Measurements from ENCODE around the gene UBE2G2. TPM values are rescaled to one million over a fixed set of nuclear protein-coding genes. Genes with fewer than 3 reads are reported as not detected.

The UBE2G2 gene
- total RNA-seq, 3 donors from 2014 or later: 84.8 to 128 (median 99.2) TPM

GRCh38 chr21:44844256-44844655 lies 42.6 kb upstream of the UBE2G2 start:
- H3K4me3 ChIP-seq: no peak overlapping the region
- DNase-seq (ENCODE audit: low spot score in 2 of 2): peak in 1 of 2 donors; percentile 39

DNA sequence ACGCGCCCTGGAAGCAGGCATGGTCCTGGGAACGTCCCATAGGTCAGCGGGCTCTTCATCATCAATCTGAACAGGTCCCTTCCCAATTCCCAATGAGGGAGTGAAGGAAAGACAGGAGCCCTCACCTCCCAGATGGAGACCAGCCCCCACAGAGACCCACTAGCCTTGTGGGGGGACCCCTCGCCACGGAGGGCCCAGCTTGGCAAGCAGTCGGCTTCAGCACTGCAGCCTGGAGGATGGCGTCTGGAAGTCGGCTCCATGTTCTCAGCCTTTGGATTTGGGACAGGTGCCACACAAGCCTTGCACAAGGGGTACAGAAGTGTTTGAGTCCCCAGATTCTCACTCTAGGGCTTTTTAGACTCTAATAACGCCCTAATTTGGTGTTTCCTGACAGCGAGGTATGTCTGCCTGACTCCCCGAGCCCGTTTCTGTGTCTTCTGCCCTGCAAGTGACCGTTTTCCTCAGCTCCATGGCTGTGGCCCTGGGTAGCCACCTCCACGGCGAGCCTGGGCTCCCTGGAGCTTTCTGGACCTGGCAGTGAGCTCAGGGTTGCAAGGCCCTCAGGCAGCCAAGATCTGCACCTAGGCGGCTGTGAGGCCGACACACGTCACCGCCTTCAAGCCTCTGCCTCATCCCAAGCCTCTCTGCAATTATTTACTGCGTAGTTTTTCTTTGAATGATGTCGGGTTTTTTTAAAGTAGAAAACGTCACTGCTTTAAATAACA lies 41.3 kb upstream of the UBE2G2 start:
- no peaks in the 10 kb centered on the region for H3K27me3 ChIP-seq
- peak in 1 of 2 donors; percentile 41 for DNase-seq (ENCODE audit: low spot score in 2 of 2)
- H3K9me3 ChIP-seq: no peaks in the 10 kb centered on the region
- H3K36me3 ChIP-seq: no peaks in the 10 kb centered on the region
- H3K27ac ChIP-seq: no peak overlapping the region
- peaks cover 9% of the 10 kb centered on the region in 2 donors for H3K4me1 ChIP-seq
- TF ChIP-seq POLR2AphosphoS5 (IDR thresholded peaks at IDR 0.05): no peak
- TF ChIP-seq, protein P1, sequence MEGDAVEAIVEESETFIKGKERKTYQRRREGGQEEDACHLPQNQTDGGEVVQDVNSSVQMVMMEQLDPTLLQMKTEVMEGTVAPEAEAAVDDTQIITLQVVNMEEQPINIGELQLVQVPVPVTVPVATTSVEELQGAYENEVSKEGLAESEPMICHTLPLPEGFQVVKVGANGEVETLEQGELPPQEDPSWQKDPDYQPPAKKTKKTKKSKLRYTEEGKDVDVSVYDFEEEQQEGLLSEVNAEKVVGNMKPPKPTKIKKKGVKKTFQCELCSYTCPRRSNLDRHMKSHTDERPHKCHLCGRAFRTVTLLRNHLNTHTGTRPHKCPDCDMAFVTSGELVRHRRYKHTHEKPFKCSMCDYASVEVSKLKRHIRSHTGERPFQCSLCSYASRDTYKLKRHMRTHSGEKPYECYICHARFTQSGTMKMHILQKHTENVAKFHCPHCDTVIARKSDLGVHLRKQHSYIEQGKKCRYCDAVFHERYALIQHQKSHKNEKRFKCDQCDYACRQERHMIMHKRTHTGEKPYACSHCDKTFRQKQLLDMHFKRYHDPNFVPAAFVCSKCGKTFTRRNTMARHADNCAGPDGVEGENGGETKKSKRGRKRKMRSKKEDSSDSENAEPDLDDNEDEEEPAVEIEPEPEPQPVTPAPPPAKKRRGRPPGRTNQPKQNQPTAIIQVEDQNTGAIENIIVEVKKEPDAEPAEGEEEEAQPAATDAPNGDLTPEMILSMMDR (IDR thresholded peaks at IDR 0.05): no peak
- no peak for TF ChIP-seq POLR2A (IDR thresholded peaks at IDR 0.05)
- H3K4me3 ChIP-seq: no peak overlapping the region
- intact Hi-C loops (cut with DNase I; ENCODE audit: low total_unique reads): no loop called here

More at GRCh38 chr21:44844256-44844655, 42.6 kb upstream of the UBE2G2 start:
- Histone ChIP-seq H3K27ac (no peak overlapping the region), H3K4me1 (peaks cover 9% of the 10 kb centered on the region in 2 donors), H3K36me3 (peaks cover 3% of the 10 kb centered on the region), H3K27me3 (no peaks in the 10 kb centered on the region), H3K9me3 (no peaks in the 10 kb centered on the region)
- intact Hi-C loops (cut with DNase I; ENCODE audit: low total_unique reads): no loop called here
- TF ChIP-seq POLR2AphosphoS5 (IDR thresholded peaks at IDR 0.05): no peak
- TF ChIP-seq, protein P1 (IDR thresholded peaks at IDR 0.05): no peak
- no peak for TF ChIP-seq POLR2A (IDR thresholded peaks at IDR 0.05)

DNA sequence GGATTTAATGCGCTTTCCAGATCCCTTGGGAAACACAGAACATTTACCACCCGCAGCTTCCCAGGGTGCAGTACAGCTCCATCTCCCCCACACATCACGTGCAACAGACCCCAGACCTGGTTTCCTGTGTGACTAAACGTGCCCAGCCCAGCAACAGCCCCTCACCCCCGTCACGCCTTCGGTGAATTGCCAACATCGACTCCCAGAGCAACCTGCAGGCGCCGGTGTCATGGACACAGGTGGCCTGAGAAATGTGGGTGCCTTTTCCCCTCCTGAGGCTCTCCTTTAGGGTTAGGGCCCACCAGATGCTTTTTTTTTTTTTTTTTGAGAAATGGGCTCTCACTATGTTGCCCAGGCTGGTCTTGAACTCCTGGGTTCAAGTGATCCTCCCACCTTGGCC lies 40.5 kb upstream of the UBE2G2 start:
- no peaks in the 10 kb centered on the region for H3K9me3 ChIP-seq
- peak in 1 of 2 donors; percentile 34 for DNase-seq (ENCODE audit: low spot score in 2 of 2)
- no peaks in the 10 kb centered on the region for H3K36me3 ChIP-seq
- no peak overlapping the region for H3K27ac ChIP-seq
- H3K27me3 ChIP-seq: no peaks in the 10 kb centered on the region
- peaks cover 9% of the 10 kb centered on the region in 2 donors for H3K4me1 ChIP-seq
- TF ChIP-seq, protein P1 (IDR thresholded peaks at IDR 0.05): no peak
- TF ChIP-seq POLR2A (IDR thresholded peaks at IDR 0.05): no peak
- no peak for TF ChIP-seq POLR2AphosphoS5 (IDR thresholded peaks at IDR 0.05)
- intact Hi-C loops (cut with DNase I; ENCODE audit: low total_unique reads): no loop called here
- H3K4me3 ChIP-seq: no peak overlapping the region

DNA sequence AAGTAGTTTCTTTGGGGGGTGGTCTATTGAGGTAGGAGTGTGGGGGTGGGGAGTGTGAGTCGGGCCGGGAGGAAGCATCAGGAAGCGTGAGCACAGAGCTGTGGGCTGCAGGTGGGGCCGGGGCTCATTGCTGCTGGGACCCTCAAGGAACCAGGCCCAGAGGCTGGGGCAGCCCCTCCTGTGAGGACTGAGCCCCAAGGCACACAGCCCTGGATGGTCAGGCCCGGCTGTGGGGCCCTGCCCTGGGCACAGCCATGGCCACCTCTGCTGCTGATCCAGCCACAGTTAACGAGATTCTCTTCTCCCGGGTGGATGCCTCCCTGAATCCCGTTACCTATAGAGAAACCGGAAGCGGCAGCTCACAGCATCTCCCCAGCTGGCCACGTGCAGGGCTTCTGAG lies 39.2 kb upstream of the UBE2G2 start:
- no peak overlapping the region for H3K27ac ChIP-seq
- DNase-seq (ENCODE audit: low spot score in 2 of 2): peak in 1 of 2 donors; percentile 24
- no peak overlapping the region for H3K4me3 ChIP-seq
- peaks cover 0 to 4% of the 10 kb centered on the region in 2 donors for H3K4me1 ChIP-seq
- no peak for TF ChIP-seq POLR2AphosphoS5 (IDR thresholded peaks at IDR 0.05)
- TF ChIP-seq, protein P1 (IDR thresholded peaks at IDR 0.05): no peak
- no peak for TF ChIP-seq POLR2A (IDR thresholded peaks at IDR 0.05)
- intact Hi-C loops (cut with DNase I; ENCODE audit: low total_unique reads): no loop called here
- H3K27me3 ChIP-seq: no peaks in the 10 kb centered on the region
- H3K36me3 ChIP-seq: no peaks in the 10 kb centered on the region
- H3K9me3 ChIP-seq: no peaks in the 10 kb centered on the region

DNA sequence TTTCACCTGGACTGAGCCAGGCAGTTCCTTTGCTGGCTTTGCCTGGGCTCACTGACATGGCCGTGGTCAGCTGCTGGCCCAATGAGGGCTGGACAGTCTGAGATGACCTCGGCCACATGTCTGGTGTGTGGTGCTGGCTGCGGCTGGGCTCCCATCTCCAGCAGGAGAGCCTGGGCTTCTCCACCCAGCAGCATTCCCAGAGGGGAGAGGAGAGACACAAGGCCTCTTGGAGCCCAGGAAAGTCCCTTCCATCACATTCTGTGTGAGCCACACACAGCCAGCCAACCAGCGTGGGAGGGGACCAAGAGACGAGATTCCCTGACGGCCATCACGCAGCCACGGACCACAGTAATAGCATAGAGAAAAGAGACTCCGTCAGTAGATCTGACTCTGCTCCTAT lies 37.3 kb upstream of the UBE2G2 start:
- Histone ChIP-seq H3K9me3 (no peaks in the 10 kb centered on the region), H3K36me3 (no peaks in the 10 kb centered on the region), H3K4me3 (no peak overlapping the region), H3K4me1 (no peaks in the 10 kb centered on the region), H3K27ac (no peak overlapping the region), H3K27me3 (no peaks in the 10 kb centered on the region)
- peak in 1 of 2 donors; percentile 43 for DNase-seq (ENCODE audit: low spot score in 2 of 2)
- no peak for TF ChIP-seq POLR2AphosphoS5 (IDR thresholded peaks at IDR 0.05)
- TF ChIP-seq POLR2A (IDR thresholded peaks at IDR 0.05): no peak
- TF ChIP-seq, protein P1 (IDR thresholded peaks at IDR 0.05): no peak
- intact Hi-C loops (cut with DNase I; ENCODE audit: low total_unique reads): no loop called here

Measured in breast epithelium (tissue), 4 donors.